Measurements from ENCODE around the gene PCED1A.

GRCh38 chr20:2878515-2878914 lies 38.1 kb upstream of the PCED1A start:
- no peak for TF ChIP-seq POLR2AphosphoS5 (IDR thresholded peaks at IDR 0.05; ENCODE audit: low read depth, low read length)
- TF ChIP-seq POLR2A (IDR thresholded peaks at IDR 0.05; ENCODE audit: low read depth, low read length) = no peak
- TF ChIP-seq TAF1 (IDR thresholded peaks at IDR 0.05; ENCODE audit: borderline replicate concordance, low read depth, low read length) = no peak
